HEK293 (cell line): ENCODE data around the gene AK8.

Experiments used
- CTCF ChIP-seq: fragments of 450-650 bp; formaldehyde crosslinking; IDR thresholded peaks from 2 replicates; pipeline ENCODE4 v1.5.1; 2016; ENCODE audit warnings: missing biosample characterization, missing genetic modification characterization
- PATZ1 ChIP-seq: fragments of 450-650 bp; formaldehyde crosslinking; IDR thresholded peaks from 2 replicates; pipeline ENCODE4 v1.5.1; 2016; ENCODE audit warnings: missing biosample characterization, missing genetic modification characterization
- PRDM10 ChIP-seq: fragments of 450-650 bp; formaldehyde crosslinking; IDR thresholded peaks from 2 replicates; pipeline ENCODE4 v1.5.1; 2016; ENCODE audit warnings: missing biosample characterization, missing genetic modification characterization
- SETDB1 ChIP-seq: IDR thresholded peaks from one replicate; pipeline ENCODE4 v1.6.1; 2017; ENCODE audit warnings: mild to moderate bottlenecking, low read length, moderate library complexity, mixed read lengths; ENCODE audit not compliant: insufficient read length
- WT1 ChIP-seq: fragments of 450-650 bp; formaldehyde crosslinking; IDR thresholded peaks from 2 replicates; pipeline ENCODE4 v1.5.1; 2016; ENCODE audit warnings: missing biosample characterization, missing genetic modification characterization
- ZNF513 ChIP-seq: fragments of 450-650 bp; IDR thresholded peaks from 2 replicates; pipeline ENCODE4 v1.5.1; 2018; ENCODE audit warnings: missing biosample characterization, missing genetic modification characterization
- ZNF629 ChIP-seq: fragments of 450-650 bp; formaldehyde crosslinking; IDR thresholded peaks from 2 replicates; pipeline ENCODE4 v1.5.1; 2017; ENCODE audit warnings: missing biosample characterization, missing genetic modification characterization
- ZNF707 ChIP-seq: fragments of 450-650 bp; formaldehyde crosslinking; IDR thresholded peaks from 2 replicates; pipeline ENCODE4 v1.5.1; 2016; ENCODE audit warnings: missing biosample characterization, missing genetic modification characterization

- no peak for TF ChIP-seq ZNF629 (tag by site-specific recombination)
- no peak for TF ChIP-seq ZNF513 (tag by site-specific recombination)
- TF ChIP-seq PATZ1, result no peak
- no peak for TF ChIP-seq ZNF707 (tag by site-specific recombination)
- no peak for TF ChIP-seq CTCF (tag by site-specific recombination)
- no peak for TF ChIP-seq PRDM10 (tag by site-specific recombination)
- TF ChIP-seq WT1, result no peak
- no peak for TF ChIP-seq SETDB1
Observed at GRCh38 chr9:132683873-132684272, 194.2 kb downstream of the AK8 start.
